A549 (cell line): ENCODE data around the gene AFF1.

Experiments
- CTCF ChIP-seq: fragments of >200 bp; sonication (Bioruptor Twin); formaldehyde crosslinking; IDR thresholded peaks from 3 replicates; pipeline ENCODE4 v1.5.1; 2016
- ESRRA ChIP-seq: fragments of 150-350 bp; IDR thresholded peaks from 2 replicates; pipeline ENCODE4 v1.6.1; 2014; ENCODE audit warnings: mild to moderate bottlenecking, low read length, borderline replicate concordance
- MAX ChIP-seq: IDR thresholded peaks from 2 replicates; pipeline ENCODE4 v1.6.1; 2012
- NPAS2 ChIP-seq: fragments of 250-450 bp; sonication (Bioruptor Pico); IDR thresholded peaks from 2 replicates; pipeline ENCODE4 v1.8.0; 2022; ENCODE audit warnings: mild to moderate bottlenecking, moderate library complexity, borderline replicate concordance

DNA sequence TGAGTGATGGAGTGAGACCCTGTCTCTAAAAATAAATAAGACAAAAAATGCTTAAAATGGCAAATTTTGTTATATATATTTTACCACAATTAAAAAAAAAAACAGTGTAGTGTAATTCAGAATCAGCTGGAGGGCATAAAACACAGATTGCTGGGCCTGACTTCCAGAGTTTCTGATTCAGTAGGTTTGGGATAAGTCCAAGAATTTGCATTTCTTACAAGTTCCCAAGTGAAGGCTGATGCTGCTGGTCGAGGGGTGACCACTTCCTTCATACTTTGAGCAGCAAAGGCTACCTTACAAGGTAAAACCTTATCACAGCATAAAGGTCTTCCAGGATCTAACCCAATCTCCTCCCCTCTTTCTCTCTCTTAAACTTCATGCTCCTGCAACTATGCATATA, 244.9 kb downstream of the AFF1 start:
- TF ChIP-seq CTCF (no peak), ESRRA (no peak), NPAS2 (CRISPR knock-in tag) (no peak), MAX (no peak)
